ENCODE data around the gene CNGA3.

Gene CNGA3

GRCh38 chr2:98343285-98343684 lies 3.0 kb upstream of the CNGA3 start:
- Histone ChIP-seq H3F3A (ENCODE audit: low read depth) (no peaks in the 10 kb centered on the region), H3K36me3 (ENCODE audit: insufficient read depth, low read length) (no peaks in the 10 kb centered on the region), H2AFZ (ENCODE audit: low read length) (no peak overlapping the region), H3K4me3 (ENCODE audit: low read length, poor library complexity, severe bottlenecking) (no peak overlapping the region), H3K9me2 (replicated peaks; ENCODE audit: low read depth, low read length) (no peaks in the 10 kb centered on the region), H4K20me1 (ENCODE audit: insufficient read depth, low read length, poor library complexity, severe bottlenecking) (no peaks in the 10 kb centered on the region), H3K4me2 (ENCODE audit: low read depth, low read length, poor library complexity, severe bottlenecking) (no peak overlapping the region), H3K4me1 (ENCODE audit: insufficient read depth, low read length, poor library complexity, severe bottlenecking) (no peaks in the 10 kb centered on the region), H3K9ac (ENCODE audit: low read depth, low read length, poor library complexity, severe bottlenecking) (no peak overlapping the region), H3K27me3 (ENCODE audit: insufficient read depth, low read length, poor library complexity, severe bottlenecking) (no peaks in the 10 kb centered on the region), H3K9me3 (ENCODE audit: insufficient read depth, low read depth, low read length) (no peaks in the 10 kb centered on the region), H3K79me2 (ENCODE audit: insufficient read depth, low read length) (no peaks in the 10 kb centered on the region)
- TF ChIP-seq CTCF (conservative IDR thresholded peaks at IDR 0.05; ENCODE audit: low read length) = no peak
- no peak for TF ChIP-seq EZH2phosphoT487 (IDR thresholded peaks at IDR 0.05; ENCODE audit: borderline replicate concordance)

GRCh38 chr2:98347298-98348065 lies 1.2 kb downstream of the CNGA3 start:
- H3K9me3 ChIP-seq (ENCODE audit: insufficient read depth, low read depth, low read length) = no peaks in the 10 kb centered on the region
- no peaks in the 10 kb centered on the region for H3K4me1 ChIP-seq (ENCODE audit: insufficient read depth, low read length, poor library complexity, severe bottlenecking)
- no peaks in the 10 kb centered on the region for H3F3A ChIP-seq (ENCODE audit: low read depth)
- no peak for TF ChIP-seq CTCF (conservative IDR thresholded peaks at IDR 0.05; ENCODE audit: low read length)
- no peak for TF ChIP-seq EZH2phosphoT487 (IDR thresholded peaks at IDR 0.05; ENCODE audit: borderline replicate concordance)
- H2AFZ ChIP-seq (ENCODE audit: low read length) = no peak overlapping the region
- no peaks in the 10 kb centered on the region for H3K9me2 ChIP-seq (replicated peaks; ENCODE audit: low read depth, low read length)
- H3K27me3 ChIP-seq (ENCODE audit: insufficient read depth, low read length, poor library complexity, severe bottlenecking) = no peaks in the 10 kb centered on the region
- H3K4me3 ChIP-seq (ENCODE audit: low read length, poor library complexity, severe bottlenecking) = no peak overlapping the region
- H3K4me2 ChIP-seq (ENCODE audit: low read depth, low read length, poor library complexity, severe bottlenecking) = no peak overlapping the region
- no peaks in the 10 kb centered on the region for H3K36me3 ChIP-seq (ENCODE audit: insufficient read depth, low read length)
- H3K79me2 ChIP-seq (ENCODE audit: insufficient read depth, low read length) = no peaks in the 10 kb centered on the region
- no peaks in the 10 kb centered on the region for H4K20me1 ChIP-seq (ENCODE audit: insufficient read depth, low read length, poor library complexity, severe bottlenecking)
- H3K9ac ChIP-seq (ENCODE audit: low read depth, low read length, poor library complexity, severe bottlenecking) = no peak overlapping the region

GRCh38 chr2:98348066-98348561 lies 1.9 kb downstream of the CNGA3 start:
- H3K27me3 ChIP-seq (ENCODE audit: insufficient read depth, low read length, poor library complexity, severe bottlenecking) = no peaks in the 10 kb centered on the region
- H3K9ac ChIP-seq (ENCODE audit: low read depth, low read length, poor library complexity, severe bottlenecking) = no peak overlapping the region
- TF ChIP-seq EZH2phosphoT487 (IDR thresholded peaks at IDR 0.05; ENCODE audit: borderline replicate concordance) = no peak
- H3K79me2 ChIP-seq (ENCODE audit: insufficient read depth, low read length) = no peaks in the 10 kb centered on the region
- no peak overlapping the region for H2AFZ ChIP-seq (ENCODE audit: low read length)
- H3K36me3 ChIP-seq (ENCODE audit: insufficient read depth, low read length) = no peaks in the 10 kb centered on the region
- H3K4me3 ChIP-seq (ENCODE audit: low read length, poor library complexity, severe bottlenecking) = no peak overlapping the region
- no peaks in the 10 kb centered on the region for H3K9me3 ChIP-seq (ENCODE audit: insufficient read depth, low read depth, low read length)
- no peaks in the 10 kb centered on the region for H3F3A ChIP-seq (ENCODE audit: low read depth)
- H3K9me2 ChIP-seq (replicated peaks; ENCODE audit: low read depth, low read length) = no peaks in the 10 kb centered on the region
- no peaks in the 10 kb centered on the region for H3K4me1 ChIP-seq (ENCODE audit: insufficient read depth, low read length, poor library complexity, severe bottlenecking)
- no peaks in the 10 kb centered on the region for H4K20me1 ChIP-seq (ENCODE audit: insufficient read depth, low read length, poor library complexity, severe bottlenecking)
- no peak overlapping the region for H3K4me2 ChIP-seq (ENCODE audit: low read depth, low read length, poor library complexity, severe bottlenecking)
